Measurements from ENCODE around the gene DLST.
A peak's percentile ranks its signal among the peaks of the same experiment; 100 is the strongest.

Gene DLST

GRCh38 chr14:74940956-74941565 lies 59.3 kb downstream of the DLST start:
- DNase-seq (ENCODE audit: low read depth in 2 of 2), result no peak

DNA sequence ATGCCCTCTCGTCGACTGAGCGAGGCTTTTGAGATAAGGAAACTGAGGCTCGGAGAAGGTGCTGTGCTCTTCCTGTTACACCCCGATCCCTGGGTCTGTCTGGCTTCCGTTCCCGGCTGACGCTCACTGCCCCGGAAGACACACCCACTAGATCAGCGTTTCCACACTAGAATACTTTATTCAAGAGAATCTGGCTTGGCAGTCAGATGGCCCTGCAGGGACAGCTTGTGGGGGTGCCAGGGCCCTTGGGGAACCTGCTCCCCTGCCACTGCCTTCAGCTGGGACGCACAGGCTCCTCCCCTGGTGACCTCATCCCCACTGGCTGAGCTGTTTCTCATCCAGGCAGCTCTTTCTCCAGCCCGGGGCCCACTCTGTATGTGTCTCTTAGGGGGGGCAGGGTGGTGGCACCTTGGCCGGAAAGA lies 60.0 kb downstream of the DLST start:
- DNase-seq (ENCODE audit: low read depth in 2 of 2), result peak; percentile 42 to 71

DNA sequence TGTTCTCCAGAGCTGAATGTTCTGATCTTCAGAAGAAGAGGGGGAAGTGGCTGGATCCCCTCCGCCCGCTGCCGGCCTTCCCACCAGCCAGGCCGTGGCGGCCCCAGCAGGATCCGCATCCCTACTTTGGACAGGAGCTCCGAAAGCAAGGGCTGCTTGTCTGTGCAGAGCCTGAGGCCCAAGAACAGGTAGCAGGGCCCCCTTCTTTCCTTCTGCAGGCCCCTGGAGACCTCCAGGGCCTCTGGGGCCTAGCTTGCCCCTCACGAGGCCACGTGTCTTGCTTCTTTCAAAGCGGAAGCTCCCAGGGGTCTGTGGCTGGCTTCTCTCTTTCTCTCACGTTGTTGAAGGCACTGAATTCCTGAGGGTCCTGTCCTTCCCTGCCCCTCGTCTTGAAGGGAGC lies 60.5 kb downstream of the DLST start:
- no peak for DNase-seq (ENCODE audit: low read depth in 2 of 2)

GRCh38 chr14:74942608-74943007 lies 60.9 kb downstream of the DLST start:
- DNase-seq (ENCODE audit: low read depth in 2 of 2), result no peak

GRCh38 chr14:74945261-74945851 lies 63.6 kb downstream of the DLST start:
- DNase-seq (ENCODE audit: low read depth in 2 of 2), result peak in 1 of 2 donors; percentile 25

DNA sequence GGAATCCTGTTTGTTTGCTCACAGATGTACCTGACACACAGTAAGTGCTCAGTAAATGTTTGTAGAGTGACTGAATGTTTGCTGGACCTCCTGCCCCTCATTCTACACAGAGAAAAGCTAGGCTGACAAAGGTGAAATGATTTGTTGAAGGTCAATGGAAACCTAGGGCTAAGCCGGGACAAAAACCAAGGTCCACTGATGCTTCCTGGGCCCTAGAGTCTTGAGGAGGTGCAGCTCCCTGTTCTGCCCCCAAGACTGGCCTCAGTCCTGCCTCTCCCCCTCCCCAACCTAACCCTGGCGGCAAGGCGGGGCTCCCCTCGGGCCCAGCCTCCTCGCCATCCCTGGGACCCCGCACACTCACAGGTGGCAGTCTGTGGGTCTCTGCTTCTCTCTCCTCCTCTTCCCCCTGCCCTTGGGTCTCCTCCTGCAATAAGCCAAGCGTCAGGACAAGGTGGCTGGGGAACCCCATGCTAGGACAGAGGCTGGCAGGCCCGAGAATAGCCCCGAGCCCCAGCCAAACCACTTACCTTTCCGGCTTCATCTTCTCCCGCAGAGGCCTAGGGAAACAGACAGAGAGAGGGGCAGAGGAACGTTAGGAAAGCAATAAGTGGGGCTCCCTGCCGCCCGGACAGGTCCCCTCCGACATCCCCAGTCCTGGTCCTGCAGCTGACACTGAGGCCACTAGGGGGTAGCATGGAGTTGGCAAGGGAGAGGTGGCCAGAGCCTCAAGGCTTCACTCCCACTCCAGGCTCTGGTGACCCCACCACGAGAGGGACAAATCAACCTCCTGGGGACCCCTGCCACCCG lies 64.3 kb downstream of the DLST start:
- peak; percentile 64 to 72 for DNase-seq (ENCODE audit: low read depth in 2 of 2)

DNA sequence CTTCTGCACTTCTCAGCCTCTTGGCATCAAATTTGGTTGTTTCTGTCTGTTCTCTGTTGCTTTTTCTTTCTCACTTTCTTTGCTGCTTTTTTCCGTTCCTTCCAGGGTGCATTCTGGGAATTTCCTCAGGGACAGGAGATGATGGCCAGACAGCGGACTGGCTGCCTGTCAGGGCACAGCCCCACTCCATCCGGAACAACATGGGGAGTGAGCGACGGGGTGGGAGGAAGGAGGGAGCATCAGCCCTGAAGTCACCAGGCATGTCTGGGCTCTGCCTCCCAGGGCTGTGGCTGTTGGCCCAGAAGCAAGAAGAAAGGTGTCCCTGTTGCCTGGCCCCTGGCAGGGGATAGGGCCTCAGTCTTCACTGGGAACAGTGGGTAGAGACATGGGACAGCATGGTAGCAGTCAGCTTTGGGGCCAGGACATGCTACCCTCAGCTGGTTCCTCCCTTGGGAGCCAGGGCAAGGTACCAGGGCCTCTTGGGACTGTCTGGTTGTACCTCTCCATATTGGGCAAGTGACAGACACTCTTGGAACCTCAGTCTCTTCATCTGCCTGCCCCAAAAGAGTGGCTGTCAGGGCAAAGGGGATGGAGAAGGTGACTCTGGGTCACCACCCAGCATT lies 65.1 kb downstream of the DLST start:
- no peak for DNase-seq (ENCODE audit: low read depth in 2 of 2)

DNA sequence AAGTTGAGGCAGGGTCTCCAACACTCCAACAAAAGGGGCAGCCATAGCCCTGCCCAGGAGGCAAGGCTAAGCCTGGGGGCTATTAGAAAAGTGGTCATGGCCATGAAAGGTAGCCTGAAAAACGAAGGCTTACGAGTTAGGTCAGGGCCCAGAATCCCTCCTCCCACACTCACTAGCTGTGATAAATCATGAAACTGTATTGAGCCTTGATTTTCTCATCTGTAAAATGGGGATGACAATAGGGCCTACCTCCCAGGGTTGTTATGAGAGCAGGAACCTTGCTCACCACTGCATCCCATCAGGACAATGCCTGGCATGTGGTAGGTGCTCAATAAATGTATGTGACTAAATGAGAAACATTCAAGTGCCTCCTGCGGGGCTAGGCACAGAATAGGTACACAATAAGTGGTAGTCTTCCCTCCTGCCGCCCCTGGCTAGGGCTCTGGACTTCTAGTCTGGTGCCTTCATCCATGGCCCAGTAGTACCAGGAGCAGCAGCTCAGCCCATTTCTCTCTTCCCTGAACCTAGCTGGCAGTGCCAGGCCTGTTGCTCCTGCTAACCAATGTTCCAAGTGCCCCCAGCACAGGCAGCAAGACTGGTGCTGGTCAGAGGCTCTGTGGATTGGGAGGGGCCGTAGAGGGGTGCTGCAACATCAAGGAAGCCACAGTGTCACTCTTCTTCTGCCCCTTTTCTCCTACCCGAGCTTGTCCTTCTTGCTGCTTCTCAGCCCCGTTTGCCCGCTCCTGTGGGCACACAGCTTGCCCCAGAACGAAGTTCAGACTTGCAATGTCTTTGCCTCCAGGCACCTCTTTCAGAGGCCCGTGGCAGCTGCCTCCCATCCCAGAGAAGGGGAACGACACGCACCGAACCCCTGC lies 65.9 kb downstream of the DLST start:
- DNase-seq (ENCODE audit: low read depth in 2 of 2), result no peak

- no peak for DNase-seq (ENCODE audit: low read depth in 2 of 2)
Measured at GRCh38 chr14:74948228-74949175, 66.8 kb downstream of the DLST start.

DNA sequence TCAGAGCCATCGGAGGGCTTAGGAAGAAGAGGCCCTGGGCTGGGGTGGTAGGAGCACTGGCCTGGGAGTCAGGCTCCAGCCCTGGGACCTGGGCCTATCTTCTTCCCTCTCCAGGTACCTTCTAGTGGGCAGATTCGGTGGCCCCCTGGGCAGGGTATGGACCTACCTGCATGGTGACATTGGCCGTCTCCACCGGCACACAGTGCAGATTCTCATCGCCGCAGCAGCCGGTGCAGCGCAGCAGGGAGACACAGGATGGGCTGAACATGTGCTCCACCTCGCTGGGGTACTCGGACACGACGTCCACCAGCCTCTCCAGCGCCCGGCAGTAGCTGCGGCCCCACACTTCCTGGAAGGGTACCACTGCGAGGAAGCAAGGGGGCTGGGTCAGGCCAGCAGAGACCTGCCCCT lies 67.5 kb downstream of the DLST start:
- no peak for DNase-seq (ENCODE audit: low read depth in 2 of 2)

- no peak for DNase-seq (ENCODE audit: low read depth in 2 of 2)
Measured at GRCh38 chr14:74949859-74950573, 68.3 kb downstream of the DLST start.

GRCh38 chr14:74950795-74951442 lies 69.2 kb downstream of the DLST start:
- DNase-seq (ENCODE audit: low read depth in 2 of 2), result no peak

DNA sequence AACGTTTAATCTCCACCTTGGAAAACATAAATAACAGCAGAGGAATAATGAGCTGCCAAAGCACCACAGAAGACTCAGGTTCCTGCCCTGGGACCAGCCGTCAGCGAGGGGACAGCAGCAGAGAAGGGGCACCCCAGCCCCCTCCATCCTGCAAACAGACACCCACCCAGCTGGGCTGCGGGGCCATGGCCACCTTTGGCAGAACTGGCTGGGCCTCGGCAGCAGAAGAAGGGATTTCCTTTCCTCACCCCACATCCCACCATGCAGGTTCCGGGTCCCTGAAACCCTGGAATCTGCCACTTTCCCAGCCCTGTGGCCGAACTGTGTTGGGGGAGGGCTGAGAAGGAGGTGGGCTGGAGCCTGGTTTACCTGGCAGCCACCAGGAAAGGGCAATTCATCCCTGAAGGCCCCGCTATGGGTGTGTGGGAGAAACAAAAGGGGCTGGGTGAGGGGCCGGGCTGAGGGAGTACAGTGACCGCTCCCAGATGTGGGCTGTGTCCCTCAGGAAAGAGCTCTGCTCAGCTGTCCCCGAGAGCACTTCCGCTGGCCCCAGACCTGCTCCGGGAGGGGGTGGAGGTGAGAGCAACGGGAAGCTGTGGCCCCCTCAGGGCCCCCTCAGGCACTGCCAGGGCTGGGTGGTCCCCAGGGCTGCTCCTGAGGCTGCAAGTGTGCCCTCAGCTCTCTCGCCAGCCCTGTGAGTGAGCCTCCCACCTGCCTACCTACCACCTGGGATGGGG lies 69.9 kb downstream of the DLST start:
- DNase-seq (ENCODE audit: low read depth in 2 of 2), result no peak

GRCh38 chr14:74952180-74952665 lies 70.5 kb downstream of the DLST start:
- DNase-seq (ENCODE audit: low read depth in 2 of 2), result no peak

DNA sequence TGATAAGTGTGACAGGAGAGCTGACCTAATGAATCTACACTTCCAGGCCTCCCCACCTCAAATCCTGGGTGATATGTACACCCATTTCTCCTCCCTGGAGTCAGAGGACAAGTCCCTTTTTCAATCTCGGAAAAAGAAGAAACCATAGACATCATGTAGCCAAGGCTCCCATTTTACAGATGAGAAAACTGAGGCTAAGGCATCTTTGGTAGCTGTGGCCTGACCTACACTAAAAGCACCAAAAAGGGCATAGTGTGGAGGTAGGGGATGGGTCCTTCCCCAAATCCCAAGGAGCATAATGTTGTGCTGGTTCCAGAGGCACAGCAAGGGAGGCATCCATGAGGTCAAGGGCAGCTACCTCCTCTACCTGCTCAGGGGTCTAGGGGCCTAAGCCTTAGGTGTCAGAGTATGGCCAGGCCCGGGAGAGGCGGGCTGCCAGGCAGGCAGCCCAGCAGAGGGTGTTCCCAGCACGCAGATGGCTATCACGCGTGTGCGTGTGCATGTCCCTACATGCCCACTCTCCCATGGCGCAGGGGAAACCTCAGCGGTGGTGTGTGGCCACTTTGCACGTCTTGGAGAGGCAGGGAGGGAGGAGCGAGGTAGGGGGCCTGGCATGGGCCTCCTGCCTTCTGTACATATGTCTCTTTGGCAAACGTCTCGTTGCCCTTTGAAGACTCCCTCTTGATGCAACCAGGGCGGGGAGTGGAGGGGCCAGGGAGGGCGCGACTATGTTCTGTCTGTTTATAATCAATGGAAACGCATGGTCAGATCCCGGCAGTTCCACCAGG lies 71.2 kb downstream of the DLST start:
- no peak for DNase-seq (ENCODE audit: low read depth in 2 of 2)
